HepG2 (cell line): Measurements from ENCODE around the gene CGREF1. TPM values are rescaled to one million over a fixed set of nuclear protein-coding genes. Genes with fewer than 3 reads are reported as not detected.

Experiments
- AKAP8 ChIP-seq: sonication (generic); formaldehyde crosslinking; IDR thresholded peaks from 2 replicates; pipeline ENCODE4 v1.5.1; 2020; ENCODE audit warnings: mild to moderate bottlenecking, missing genetic modification reagents
- BRF2 ChIP-seq: sonication (generic); formaldehyde crosslinking; IDR thresholded peaks from 2 replicates; pipeline ENCODE4 v1.8.1; 2022; ENCODE audit warnings: mild to moderate bottlenecking, missing genetic modification reagents
- E2F2 ChIP-seq: sonication (generic); formaldehyde crosslinking; IDR thresholded peaks from 2 replicates; pipeline ENCODE4 v1.4.0; 2020; ENCODE audit warnings: missing genetic modification reagents, borderline replicate concordance
- HNRNPK ChIP-seq: fragments of 200-400 bp; formaldehyde crosslinking; IDR thresholded peaks from 2 replicates; pipeline ENCODE4 v1.6.1; 2018; ENCODE audit warnings: low read length, low read depth, moderate library complexity, mild to moderate bottlenecking; ENCODE audit not compliant: poor library complexity, severe bottlenecking
- KMT2A ChIP-seq: sonication (generic); formaldehyde crosslinking; IDR thresholded peaks from 2 replicates; pipeline ENCODE4 v1.4.0; 2020; ENCODE audit warnings: missing genetic modification reagents
- MIXL1 ChIP-seq: IDR thresholded peaks from 2 replicates; pipeline ENCODE4 v1.6.1; 2016
- NCOA1 ChIP-seq: sonication (generic); formaldehyde crosslinking; IDR thresholded peaks from 2 replicates; pipeline ENCODE4 v1.9.0; 2021; ENCODE audit warnings: missing genetic modification reagents
- PBX2 ChIP-seq: IDR thresholded peaks from 2 replicates; pipeline ENCODE4 v1.6.1; 2016; ENCODE audit warnings: control low read depth
- RARG ChIP-seq: sonication (generic); formaldehyde crosslinking; IDR thresholded peaks from 2 replicates; pipeline ENCODE4 v1.4.0; 2020; ENCODE audit warnings: low read depth, mild to moderate bottlenecking, missing genetic modification reagents
- SMC3 ChIP-seq: IDR thresholded peaks from 2 replicates; pipeline ENCODE4 v1.6.1; 2011; ENCODE audit warnings: low read length, improper control_type of control experiment
- SNAPC5 ChIP-seq: sonication (generic); formaldehyde crosslinking; IDR thresholded peaks from 2 replicates; pipeline ENCODE4 v1.8.1; 2023; ENCODE audit warnings: mild to moderate bottlenecking, missing genetic modification reagents, borderline replicate concordance
- TBP ChIP-seq: sonication (generic); formaldehyde crosslinking; IDR thresholded peaks from 2 replicates; pipeline ENCODE4 v1.5.0; 2020; ENCODE audit warnings: missing genetic modification reagents
- ZBTB25 ChIP-seq: IDR thresholded peaks from 2 replicates; pipeline ENCODE4 v1.6.1; 2018; ENCODE audit warnings: missing genetic modification reagents
- ZEB1 ChIP-seq: IDR thresholded peaks from 2 replicates; pipeline ENCODE4 v1.6.1; 2012; ENCODE audit warnings: mild to moderate bottlenecking, low read depth, inconsistent platforms; ENCODE audit not compliant: insufficient replicate concordance
- ZMYM2 ChIP-seq: sonication (generic); formaldehyde crosslinking; IDR thresholded peaks from 2 replicates; pipeline ENCODE4 v1.8.0; 2022; ENCODE audit warnings: mild to moderate bottlenecking, missing genetic modification reagents
- ZNF253 ChIP-seq: sonication (generic); formaldehyde crosslinking; IDR thresholded peaks from 2 replicates; pipeline ENCODE4 v1.8.0; 2022; ENCODE audit warnings: mild to moderate bottlenecking, missing genetic modification reagents, borderline replicate concordance
- ZNF343 ChIP-seq: sonication (generic); formaldehyde crosslinking; IDR thresholded peaks from 2 replicates; pipeline ENCODE4 v1.4.0; 2020; ENCODE audit warnings: mild to moderate bottlenecking, missing genetic modification reagents
- ZNF570 ChIP-seq: sonication (generic); formaldehyde crosslinking; IDR thresholded peaks from 2 replicates; pipeline ENCODE4 v1.4.0; 2020; ENCODE audit warnings: mild to moderate bottlenecking, missing genetic modification reagents, borderline replicate concordance
- ZNF580 ChIP-seq: IDR thresholded peaks from 2 replicates; pipeline ENCODE4 v1.6.1; 2016; ENCODE audit warnings: low read depth, borderline replicate concordance
- ZNF747 ChIP-seq: sonication (generic); formaldehyde crosslinking; IDR thresholded peaks from 2 replicates; pipeline ENCODE4 v1.8.1; 2023; ENCODE audit warnings: missing genetic modification reagents, mild to moderate bottlenecking, borderline replicate concordance
- ZNF75D ChIP-seq: sonication (generic); formaldehyde crosslinking; IDR thresholded peaks from 2 replicates; pipeline ENCODE4 v1.8.1; 2023; ENCODE audit warnings: missing genetic modification reagents, mild to moderate bottlenecking, borderline replicate concordance
- ZNF761 ChIP-seq: sonication (generic); formaldehyde crosslinking; conservative IDR thresholded peaks from 2 replicates; pipeline ENCODE4 v1.4.0; 2020; ENCODE audit warnings: mild to moderate bottlenecking, missing genetic modification reagents
- ZNF792 ChIP-seq: IDR thresholded peaks from 2 replicates; pipeline ENCODE4 v1.6.1; 2016
- ZNF878 ChIP-seq: sonication (generic); formaldehyde crosslinking; IDR thresholded peaks from 2 replicates; pipeline ENCODE4 v1.8.1; 2023; ENCODE audit warnings: mild to moderate bottlenecking, missing genetic modification reagents, moderate library complexity
- polyA plus RNA-seq, 8 experiments: library from polyadenylated mRNA; depleted of rRNA in 3 of 8; stranded (reverse) in 7 of 8; unstranded in 1 of 8; fragments of >200 nt; fragmentation: Illumina TruSeq in 4 of 8; extraction: Trizol in 4 of 8; gene quantifications; 2 replicates each; pipeline versions ENCODE4 v1.2.1 to v1.2.3, GENCODE V29; 2011 to 2016; ENCODE audit warnings: low read depth in 4 of 8, missing spikeins in 1 of 8, mixed read lengths in 1 of 8; ENCODE audit not compliant: insufficient read depth in 1 of 8
- total RNA-seq, 5 experiments: library from RNA; depleted of rRNA; stranded (reverse); fragments of >200 nt; fragmentation: Illumina TruSeq; extraction: Trizol; gene quantifications; 2 replicates each; pipeline ENCODE4 v1.2.3, GENCODE V29; 2016; ENCODE audit warnings: low read depth in 1 of 5

Gene CGREF1
- total and polyA plus RNA-seq, 2 of the 13 experiments (the other 11 are each of a cell fraction or from before 2014, with no cell fraction given): 13.9 to 23.4 TPM

GRCh38 chr2:27134781-27135477 lies 16.0 kb upstream of the CGREF1 start (continued):
- peak; percentile 88; the same call in 1 of the 2 replicates for TF ChIP-seq BRF2
- peak; percentile 95; the same call in 1 of the 2 replicates for TF ChIP-seq NCOA1 (CRISPR knock-in tag)
- TF ChIP-seq HNRNPK: no peak
- TF ChIP-seq AKAP8 (CRISPR knock-in tag): peak; percentile 58; the same call in 1 of the 2 replicates
- peak; percentile 64 for TF ChIP-seq ZMYM2
- no peak; the same call in 1 of the 2 replicates for TF ChIP-seq ZBTB25 (CRISPR knock-in tag)
- 0 out of 2 replicates have a peak, but pooled peaks have one; percentile 83 for TF ChIP-seq RARG
- TF ChIP-seq ZEB1: peak; percentile 57
- TF ChIP-seq ZNF580: no peak
- TF ChIP-seq ZNF570 (CRISPR knock-in tag): no peak
- TF ChIP-seq ZNF253 (CRISPR knock-in tag): no peak
- TF ChIP-seq MIXL1 (CRISPR knock-in tag): no peak
- TF ChIP-seq SMC3: no peak
- TF ChIP-seq ZNF878 (CRISPR knock-in tag): no peak
- no peak for TF ChIP-seq E2F2 (CRISPR knock-in tag)
- peak; percentile 81; the same call in 1 of the 2 replicates for TF ChIP-seq ZNF343 (CRISPR knock-in tag)
- TF ChIP-seq PBX2 (CRISPR knock-in tag): no peak
- TF ChIP-seq ZNF75D (CRISPR knock-in tag): no peak
- TF ChIP-seq KMT2A: peak; percentile 3; the same call in 1 of the 2 replicates
- TF ChIP-seq ZNF747: no peak
- TF ChIP-seq TBP (CRISPR knock-in tag): no peak
- peak; percentile 44; the same call in 1 of the 2 replicates for TF ChIP-seq ZNF761 (CRISPR knock-in tag)
- TF ChIP-seq SNAPC5: peak; percentile 66; the same call in 1 of the 2 replicates
- TF ChIP-seq ZNF792: no peak
